Spinal cord (tissue), 10 donors: Measurements from ENCODE around the gene EML6. TPM values are rescaled to one million over a fixed set of nuclear protein-coding genes. Genes with fewer than 3 reads are reported as not detected.

Source experiments
- DNase-seq, 6 donors: peaks; one replicate each; pipeline versions ENCODE4 v3.0.0 to v3.0.0-alpha.2; 2013 to 2015; ENCODE audit warnings: low spot score in 6 of 6, low read depth in 4 of 6
- H3K27ac ChIP-seq: one replicate; pipeline ENCODE4 v1.5.1; 2013; ENCODE audit warnings: low read depth, low read length, control low read depth
- H3K27me3 ChIP-seq: one replicate; pipeline ENCODE4 v1.6.1; 2013; ENCODE audit warnings: low read length; ENCODE audit not compliant: control insufficient read depth, insufficient read depth
- H3K36me3 ChIP-seq: one replicate; pipeline ENCODE4 v1.6.1; 2013; ENCODE audit warnings: low read length; ENCODE audit not compliant: control insufficient read depth, insufficient read depth
- H3K4me1 ChIP-seq: one replicate; pipeline ENCODE4 v1.6.1; 2013; ENCODE audit warnings: low read length; ENCODE audit not compliant: control insufficient read depth, insufficient read depth
- H3K4me3 ChIP-seq: one replicate; pipeline ENCODE4 v1.5.1; 2013; ENCODE audit warnings: low read depth, low read length, control low read depth
- H3K9me3 ChIP-seq: one replicate; pipeline ENCODE4 v1.6.1; 2013; ENCODE audit warnings: low read length; ENCODE audit not compliant: control insufficient read depth, insufficient read depth
- WGBS: methylation state at CpG from one replicate; pipeline ENCODE4 v1.1.5; 2013; ENCODE audit warnings: missing lambda C conversion rate; ENCODE audit not compliant: insufficient coverage; 5-methylcytosine and 5-hydroxymethylcytosine counted together
- polyA plus RNA-seq, 2 donors: library from polyadenylated mRNA; unstranded; fragments of 120-200 nt; gene quantifications; one replicate each; pipeline ENCODE4 v1.2.1, GENCODE V29; 2013; ENCODE audit not compliant: insufficient read length in 2 of 2
- total RNA-seq, 2 donors: library from RNA; depleted of rRNA in 1 of 2; stranded (reverse); fragments of 120-200 nt in 1 of 2; fragments of >200 nt in 1 of 2; gene quantifications; one replicate each; pipeline versions ENCODE4 v1.2.3 to v1.2.4, GENCODE V29; 2013 to 2014
- donor health status: healthy.

EML6 gene
- total and polyA plus RNA-seq, 4 donors: 6.9 to 22.6 (median 18.5) TPM

DNA sequence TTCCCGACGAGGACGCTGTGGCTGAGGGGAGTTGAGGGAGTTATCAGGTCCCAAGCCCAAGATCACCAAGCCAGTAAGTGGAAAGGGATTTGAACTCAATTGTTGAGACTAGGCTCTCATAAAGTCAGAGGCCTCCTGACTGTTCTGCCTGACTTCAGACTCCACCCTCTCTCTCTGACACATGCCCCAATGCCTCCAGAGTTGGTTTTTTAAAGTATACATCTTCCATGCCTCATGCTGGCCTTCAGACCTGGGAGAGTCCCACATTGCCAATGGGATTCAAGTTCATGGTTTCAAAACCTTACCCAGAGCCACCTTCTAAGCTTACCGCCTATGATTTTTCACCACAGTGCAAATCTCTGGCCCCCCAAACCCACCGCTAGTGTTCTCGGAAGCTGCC is 226.0 kb downstream of the EML6 start:
- Histone ChIP-seq H3K36me3 (peaks cover 5% of the 10 kb centered on the region), H3K4me1 (peaks cover 27% of the 10 kb centered on the region), H3K9me3 (no peaks in the 10 kb centered on the region), H3K27ac (no peak overlapping the region), H3K27me3 (no peaks in the 10 kb centered on the region), H3K4me3 (no peak overlapping the region)
- 100% methylated on average over 3 of the region's 6 CpGs for WGBS
- DNase-seq: no peak

DNA sequence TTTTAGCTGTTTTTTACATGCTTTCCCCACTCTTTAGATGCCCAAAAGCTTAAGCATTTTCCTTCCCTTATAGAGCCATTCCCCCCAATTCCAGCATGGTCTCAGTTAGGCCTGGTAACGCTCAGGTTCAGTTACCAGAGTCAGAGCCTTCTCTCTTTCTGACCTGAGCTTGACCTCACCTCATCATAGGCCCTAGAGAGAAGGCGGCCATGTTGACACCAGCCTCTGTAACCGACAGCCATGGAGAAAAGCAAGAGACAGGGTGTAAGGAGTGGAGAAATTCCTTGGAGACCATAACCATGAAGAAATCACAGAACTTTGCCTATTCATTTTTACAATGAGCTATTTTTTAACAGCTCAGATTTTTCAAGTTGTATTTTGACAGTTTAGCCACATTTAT is 227.3 kb downstream of the EML6 start:
- H3K27ac ChIP-seq: no peak overlapping the region
- WGBS: 88% methylated on average over 1 of the region's 3 CpGs
- H3K27me3 ChIP-seq: no peaks in the 10 kb centered on the region
- peaks cover 22% of the 10 kb centered on the region for H3K4me1 ChIP-seq
- H3K4me3 ChIP-seq: no peak overlapping the region
- H3K9me3 ChIP-seq: no peaks in the 10 kb centered on the region
- DNase-seq: no peak
- peaks cover 5% of the 10 kb centered on the region for H3K36me3 ChIP-seq

- no peak for DNase-seq
- WGBS: 81% methylated on average over 4 of the region's 5 CpGs
- Histone ChIP-seq H3K36me3 (peaks cover 7% of the 10 kb centered on the region), H3K27me3 (no peaks in the 10 kb centered on the region), H3K4me1 (peaks cover 13% of the 10 kb centered on the region), H3K27ac (no peak overlapping the region), H3K4me3 (no peak overlapping the region), H3K9me3 (no peaks in the 10 kb centered on the region)
Observed at GRCh38 chr2:54952425-54952824, 229.0 kb downstream of the EML6 start.

DNA sequence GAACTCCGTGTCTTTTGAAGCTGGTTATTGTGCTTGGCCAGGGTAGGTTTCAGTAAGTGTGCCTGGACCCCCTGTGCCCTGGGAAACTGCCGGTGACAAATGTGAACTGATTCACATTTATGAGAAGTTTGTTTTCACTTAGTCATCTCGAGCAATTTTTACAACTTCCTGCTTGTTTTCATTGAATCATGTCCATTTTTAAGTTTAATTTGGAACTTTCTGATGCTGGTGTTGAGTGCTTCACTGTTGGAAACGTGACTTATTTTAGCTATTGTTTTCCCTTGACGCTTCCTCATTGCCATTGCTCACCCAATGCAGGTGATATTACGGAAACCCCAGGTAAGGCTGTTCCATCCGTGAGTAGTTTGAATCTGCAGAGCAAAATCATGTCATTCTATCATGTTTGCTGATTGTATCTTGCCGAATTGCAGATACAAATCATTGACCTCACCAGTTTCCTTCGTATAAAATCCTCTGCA is 229.6 kb downstream of the EML6 start:
- H3K27me3 ChIP-seq: no peaks in the 10 kb centered on the region
- DNase-seq: no peak
- peaks cover 9% of the 10 kb centered on the region for H3K4me1 ChIP-seq
- H3K4me3 ChIP-seq: no peak overlapping the region
- H3K36me3 ChIP-seq: peaks cover 12% of the 10 kb centered on the region
- H3K27ac ChIP-seq: no peak overlapping the region
- no peaks in the 10 kb centered on the region for H3K9me3 ChIP-seq
- WGBS: 88% methylated on average over 5 of the region's 9 CpGs

GRCh38 chr2:54954158-54954557 is 230.7 kb downstream of the EML6 start:
- H3K4me3 ChIP-seq: no peak overlapping the region
- peaks cover 9% of the 10 kb centered on the region for H3K36me3 ChIP-seq
- no peak for DNase-seq
- 77% methylated on average over 6 of the region's 8 CpGs for WGBS
- no peaks in the 10 kb centered on the region for H3K9me3 ChIP-seq
- H3K27me3 ChIP-seq: no peaks in the 10 kb centered on the region
- H3K4me1 ChIP-seq: peaks cover 3% of the 10 kb centered on the region
- H3K27ac ChIP-seq: no peak overlapping the region

DNA sequence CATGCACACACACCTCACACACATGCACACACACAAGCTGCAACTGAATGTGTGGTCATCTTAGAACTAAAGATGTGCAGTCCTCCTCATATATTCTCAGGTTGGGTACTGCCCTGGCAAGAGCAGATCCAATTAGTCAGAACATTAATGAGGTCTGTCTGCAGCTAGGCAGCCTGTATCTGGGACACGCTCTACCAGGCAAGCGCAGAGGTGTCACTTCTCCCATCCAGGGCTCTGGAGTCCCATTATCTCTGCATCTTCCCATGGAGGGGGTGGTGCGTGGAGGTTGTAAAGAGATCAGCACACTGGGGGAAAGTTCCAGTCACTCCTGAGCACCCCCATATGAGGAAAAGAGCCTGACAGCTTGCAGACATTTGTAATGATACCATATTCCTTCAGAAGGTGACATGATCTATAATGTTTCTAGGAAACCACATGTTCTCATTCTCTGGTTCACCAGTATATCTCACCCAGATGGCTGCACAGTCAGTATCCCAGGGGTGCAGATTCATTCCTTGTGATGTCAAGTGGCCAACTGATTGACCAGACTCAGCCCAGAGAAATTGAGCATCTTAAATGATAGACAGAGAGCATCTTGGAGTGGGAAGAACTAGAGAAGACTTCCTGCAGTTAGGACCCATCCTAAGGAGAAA is 231.4 kb downstream of the EML6 start:
- H3K4me3 ChIP-seq: no peak overlapping the region
- 80% methylated on average over 1 of the region's 3 CpGs for WGBS
- H3K27me3 ChIP-seq: no peaks in the 10 kb centered on the region
- DNase-seq: no peak
- peaks cover 9% of the 10 kb centered on the region for H3K36me3 ChIP-seq
- no peak overlapping the region for H3K27ac ChIP-seq
- H3K4me1 ChIP-seq: peaks cover 3% of the 10 kb centered on the region
- H3K9me3 ChIP-seq: no peaks in the 10 kb centered on the region

DNA sequence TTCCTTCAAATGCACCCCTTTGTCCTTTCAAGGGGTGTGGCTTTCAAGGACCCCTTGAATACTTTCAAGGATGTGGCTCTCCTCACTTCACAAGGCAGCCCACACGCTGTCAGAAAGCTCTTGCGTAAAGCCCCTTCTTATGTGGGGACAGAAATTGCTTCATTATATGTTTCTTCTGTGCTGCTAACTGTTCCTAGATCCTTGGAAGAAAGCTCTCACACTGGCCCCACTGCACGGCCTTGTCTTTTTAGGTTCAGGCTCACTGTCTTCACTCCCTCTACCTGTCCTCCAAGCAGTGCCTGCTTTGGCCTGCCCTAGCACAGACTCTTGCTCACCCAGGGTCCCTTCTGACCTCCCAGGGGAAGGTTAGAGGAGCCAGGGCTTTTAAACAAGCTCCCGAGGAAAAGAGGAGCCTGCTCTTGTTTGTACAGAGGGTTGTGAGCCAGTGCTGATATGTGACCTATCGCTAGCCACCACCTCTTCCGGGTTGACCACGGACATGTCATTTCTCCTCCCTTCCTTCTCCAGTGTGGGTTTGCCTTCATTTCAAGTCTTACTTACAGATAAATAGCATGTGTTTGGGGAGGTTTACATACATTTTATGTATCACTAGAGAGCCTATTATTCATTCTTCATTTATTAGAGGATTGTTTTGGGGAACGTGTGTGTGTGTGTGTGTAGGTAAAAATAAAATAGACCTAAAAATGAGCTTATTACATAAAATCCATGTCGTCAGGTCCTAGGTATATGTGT is 232.1 kb downstream of the EML6 start:
- H3K27me3 ChIP-seq: no peaks in the 10 kb centered on the region
- H3K36me3 ChIP-seq: peaks cover 13% of the 10 kb centered on the region
- 90% methylated on average over 2 of the region's 9 CpGs for WGBS
- DNase-seq: no peak
- H3K4me1 ChIP-seq: peaks cover 3% of the 10 kb centered on the region
- no peaks in the 10 kb centered on the region for H3K9me3 ChIP-seq
- H3K27ac ChIP-seq: no peak overlapping the region
- no peak overlapping the region for H3K4me3 ChIP-seq

DNA sequence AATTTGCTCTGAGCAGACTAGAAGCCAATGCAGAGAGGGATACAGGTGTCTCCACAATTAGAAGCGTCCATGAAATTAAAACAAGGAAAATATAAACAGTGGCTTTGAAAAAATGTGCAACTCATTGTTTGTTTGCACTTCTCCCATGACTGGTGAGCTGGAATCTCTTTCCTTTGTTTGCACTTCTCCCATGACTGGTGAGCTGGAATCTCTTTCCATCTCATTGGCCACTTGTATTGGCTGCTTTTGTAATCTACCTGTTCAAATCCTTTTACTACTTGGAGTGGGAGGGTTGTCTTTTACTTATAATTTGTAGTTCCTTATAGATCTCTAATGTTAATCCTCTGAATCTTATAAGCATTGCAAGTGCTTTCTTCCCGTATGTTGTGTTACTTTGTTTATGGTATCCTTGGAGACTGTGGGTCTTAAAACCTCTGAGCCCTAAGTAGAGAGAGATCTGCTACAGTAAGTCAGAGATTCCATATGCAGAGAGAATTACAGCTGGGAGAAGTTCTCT is 232.7 kb downstream of the EML6 start:
- Histone ChIP-seq H3K27ac (no peak overlapping the region), H3K36me3 (peaks cover 13% of the 10 kb centered on the region), H3K4me1 (peaks cover 3% of the 10 kb centered on the region), H3K9me3 (no peaks in the 10 kb centered on the region), H3K27me3 (no peaks in the 10 kb centered on the region), H3K4me3 (no peak overlapping the region)
- WGBS: 92% methylated on average over 2 of the region's 2 CpGs
- DNase-seq: no peak

- WGBS: 91% methylated on average over 15 of the region's 18 CpGs
- H3K9me3 ChIP-seq: no peaks in the 10 kb centered on the region
- H3K4me1 ChIP-seq: peaks cover 3% of the 10 kb centered on the region
- H3K27ac ChIP-seq: no peak overlapping the region
- peaks cover 18% of the 10 kb centered on the region for H3K36me3 ChIP-seq
- no peaks in the 10 kb centered on the region for H3K27me3 ChIP-seq
- no peak overlapping the region for H3K4me3 ChIP-seq
- no peak for DNase-seq
Observed at GRCh38 chr2:54957321-54957999, 234.0 kb downstream of the EML6 start.
